Superior temporal gyrus (tissue), 1 donor: ENCODE results near the gene RSF1.

Experiments used
- DNase-seq: peaks from one replicate; pipeline ENCODE4 v3.0.0-alpha.2; 2016; ENCODE audit errors: extremely low spot score

Gene RSF1

GRCh38 chr11:77813256-77813655, 7.3 kb downstream of the RSF1 start:
- no peak for DNase-seq

DNA sequence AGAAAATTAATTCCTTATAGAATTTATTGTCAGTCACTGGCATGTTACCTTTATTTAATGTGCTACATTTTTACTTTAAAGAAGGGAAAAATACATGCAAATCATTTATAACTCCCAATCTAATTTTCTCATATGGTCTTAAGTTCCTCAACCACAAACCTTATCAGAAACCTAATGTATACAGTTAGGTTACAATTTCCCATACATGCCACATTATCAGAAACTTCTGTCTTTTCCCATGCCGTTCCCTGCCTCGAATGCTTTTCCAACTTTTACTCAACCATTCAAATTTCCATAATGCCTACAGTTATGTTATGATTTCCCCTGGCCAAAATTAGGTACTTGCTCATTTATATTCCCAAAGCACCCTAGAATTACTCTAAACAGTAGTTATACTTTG, 13.5 kb downstream of the RSF1 start:
- DNase-seq: no peak

GRCh38 chr11:77806415-77806814, 14.1 kb downstream of the RSF1 start:
- DNase-seq: no peak

DNA sequence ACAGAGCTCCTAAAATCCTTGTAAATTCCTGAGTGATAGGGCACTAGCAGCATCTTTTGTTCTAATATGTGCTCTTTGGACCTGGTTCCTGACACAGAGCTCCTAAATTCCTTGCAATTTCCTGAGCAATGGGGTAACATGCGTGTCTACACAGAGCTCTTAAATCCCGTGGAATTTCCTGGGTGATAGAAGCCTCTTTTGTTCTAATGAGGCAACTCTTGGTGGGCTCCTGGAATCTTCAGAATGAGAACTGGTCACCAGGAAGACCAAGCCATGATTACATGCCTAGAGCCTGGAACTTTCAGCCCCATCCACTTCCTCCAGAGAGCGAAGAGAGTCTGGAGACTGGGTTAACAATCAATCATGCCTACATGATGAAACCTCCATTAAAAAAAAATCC, 19.0 kb downstream of the RSF1 start:
- DNase-seq: no peak

DNA sequence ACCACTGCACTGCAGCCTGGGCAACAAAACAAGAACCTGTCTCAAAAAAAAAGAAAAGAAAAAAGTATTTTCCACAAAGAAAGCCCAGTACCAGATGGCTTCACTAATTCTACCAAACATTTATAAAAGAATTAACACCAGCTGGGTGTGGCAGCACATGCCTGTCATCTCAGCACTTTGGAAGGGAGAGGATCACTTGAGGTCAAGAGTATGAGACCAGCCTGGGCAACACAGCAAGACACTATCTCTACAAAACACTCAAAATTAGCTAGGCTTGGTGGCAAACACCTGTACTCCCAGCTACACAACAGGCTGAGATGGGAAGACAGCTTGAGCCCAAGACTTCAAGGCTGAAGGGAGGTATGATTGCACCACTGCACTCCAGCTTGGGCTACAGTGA, 20.1 kb downstream of the RSF1 start:
- no peak for DNase-seq

GRCh38 chr11:77799338-77799737, 21.2 kb downstream of the RSF1 start:
- DNase-seq: no peak

GRCh38 chr11:77793972-77794371, 26.6 kb downstream of the RSF1 start:
- no peak for DNase-seq

GRCh38 chr11:77791301-77791700, 29.2 kb downstream of the RSF1 start:
- no peak for DNase-seq

DNA sequence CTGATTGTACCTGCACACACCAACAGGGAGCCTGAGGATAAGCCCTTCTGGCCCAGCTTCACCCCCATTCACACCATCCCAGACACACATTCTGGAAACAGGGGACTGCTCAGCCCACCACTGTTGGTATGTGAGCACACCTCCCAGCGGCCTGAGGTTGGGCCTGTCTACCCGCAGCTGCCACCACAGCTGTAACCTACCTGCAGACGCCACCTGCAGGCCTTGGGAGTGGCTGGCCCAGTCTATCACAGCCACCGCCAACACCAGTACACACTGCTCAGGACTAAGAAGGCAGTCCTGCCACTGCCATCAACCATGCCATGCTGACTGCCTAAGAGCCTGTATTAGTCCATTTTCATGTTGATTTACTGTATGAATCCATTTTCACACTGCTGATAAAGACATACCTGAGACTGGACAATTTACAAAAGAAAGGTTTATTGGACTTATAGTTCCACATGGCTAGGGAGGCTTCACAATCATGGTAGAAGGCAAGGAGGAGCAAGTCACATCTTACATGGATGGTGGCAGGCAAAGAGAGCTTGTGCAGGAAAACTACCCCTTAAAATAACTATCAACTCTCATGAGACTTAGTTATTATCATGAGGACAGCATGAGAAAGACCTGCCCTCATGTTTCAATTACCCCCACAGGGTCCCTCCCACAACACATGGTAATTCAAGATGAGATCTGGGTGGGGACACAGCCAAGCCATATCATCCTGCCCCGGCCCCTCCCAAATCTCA, 30.6 kb downstream of the RSF1 start:
- no peak for DNase-seq

- DNase-seq: no peak
Measured at GRCh38 chr11:77789061-77789730, 31.3 kb downstream of the RSF1 start.

DNA sequence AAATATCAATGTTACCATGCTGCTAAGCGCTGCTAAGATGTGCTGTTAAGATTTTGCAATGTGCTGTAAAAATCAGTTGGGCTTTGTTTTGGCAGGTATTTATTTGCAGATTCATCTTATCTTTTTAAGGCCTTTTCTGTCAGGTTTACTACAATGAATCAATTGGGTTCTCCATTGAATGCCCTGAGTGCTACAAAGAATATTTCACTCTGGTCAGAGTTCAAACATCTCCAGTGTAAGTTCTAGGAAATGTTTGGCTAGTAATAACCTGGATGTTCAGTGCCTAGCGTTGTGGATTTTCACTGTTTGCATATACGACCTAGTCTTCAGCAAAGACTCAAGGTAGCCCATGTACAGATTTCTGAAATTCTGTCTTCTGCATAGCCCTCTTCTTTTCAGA, 36.0 kb downstream of the RSF1 start:
- no peak for DNase-seq

GRCh38 chr11:77783025-77783424, 37.5 kb downstream of the RSF1 start:
- no peak for DNase-seq

DNA sequence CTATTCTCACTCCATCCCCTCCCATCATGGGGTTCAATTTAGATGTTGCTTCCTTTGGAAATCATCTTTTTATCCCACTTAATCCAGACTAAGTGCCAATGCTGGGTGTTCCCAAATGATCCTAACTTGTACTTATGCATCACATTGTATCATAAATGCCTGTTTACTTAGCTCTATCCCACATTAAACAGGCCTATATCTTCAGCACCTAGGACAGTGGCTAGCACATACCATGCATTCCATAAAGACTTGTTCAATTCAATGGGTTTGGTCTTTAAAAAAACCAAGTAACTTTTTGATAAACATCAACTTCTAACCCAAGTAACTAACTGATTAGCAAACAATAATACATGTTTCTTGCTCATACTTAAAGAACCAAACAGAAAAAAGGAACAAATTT, 40.6 kb downstream of the RSF1 start:
- no peak for DNase-seq

DNA sequence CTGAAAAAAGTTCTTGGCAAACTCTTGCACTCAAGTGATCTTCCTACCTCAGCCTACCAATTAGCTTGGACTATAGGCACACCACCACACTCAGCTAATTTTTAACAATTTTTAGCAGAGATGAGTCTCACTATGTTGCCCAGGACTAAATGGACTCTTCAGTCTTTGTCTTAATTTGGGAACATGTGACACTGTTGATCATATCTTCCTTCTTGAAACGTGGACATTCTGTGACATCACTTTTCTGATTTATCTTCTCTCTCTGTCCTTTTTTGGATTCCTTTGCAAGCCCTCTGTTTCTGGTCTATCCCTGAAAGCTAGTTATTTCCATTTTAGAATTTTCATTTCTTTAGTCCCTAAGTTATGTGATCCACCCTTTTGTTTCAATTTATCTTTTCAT, 42.0 kb downstream of the RSF1 start:
- no peak for DNase-seq

GRCh38 chr11:77778118-77778517, 42.4 kb downstream of the RSF1 start:
- no peak for DNase-seq

DNA sequence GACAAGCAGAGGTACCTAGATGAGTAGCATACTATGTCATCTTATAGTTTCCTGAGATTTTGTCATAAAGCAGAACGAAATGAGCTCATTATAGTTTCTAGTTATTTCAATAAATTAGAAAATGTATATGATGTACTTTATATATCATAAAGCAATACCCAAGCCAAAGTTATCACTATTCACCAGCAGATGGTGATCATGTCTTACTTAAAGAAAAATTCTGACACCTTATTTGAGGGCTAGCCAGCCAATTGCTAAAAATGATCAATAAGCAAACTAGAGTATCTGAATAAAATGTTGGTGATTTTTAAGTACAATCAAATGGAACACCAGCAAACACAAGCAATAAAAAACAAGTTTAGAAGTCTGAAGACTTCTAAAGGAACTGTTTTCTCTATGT, 44.1 kb downstream of the RSF1 start:
- no peak for DNase-seq

DNA sequence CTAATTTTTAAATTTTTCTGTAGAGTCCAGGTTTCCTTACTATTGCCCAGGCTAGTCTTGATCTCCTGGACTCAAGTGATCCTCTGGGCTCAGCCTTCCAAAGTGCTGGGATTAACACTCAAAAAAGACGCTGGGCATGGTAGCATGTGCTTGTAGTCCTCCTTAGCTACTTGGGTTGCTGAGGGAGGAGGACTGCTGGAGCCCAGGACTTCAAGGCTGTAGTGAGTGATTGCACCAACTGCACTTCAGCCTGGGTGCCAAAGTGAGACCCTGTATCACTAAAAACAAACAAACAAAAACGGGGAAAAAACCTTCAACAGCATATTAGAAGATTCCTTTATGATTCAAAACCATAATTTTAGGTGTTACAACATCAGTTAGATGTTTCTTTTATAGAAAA, 44.6 kb downstream of the RSF1 start:
- DNase-seq: no peak

- DNase-seq: no peak
Measured at GRCh38 chr11:77771135-77771534, 49.4 kb downstream of the RSF1 start.

DNA sequence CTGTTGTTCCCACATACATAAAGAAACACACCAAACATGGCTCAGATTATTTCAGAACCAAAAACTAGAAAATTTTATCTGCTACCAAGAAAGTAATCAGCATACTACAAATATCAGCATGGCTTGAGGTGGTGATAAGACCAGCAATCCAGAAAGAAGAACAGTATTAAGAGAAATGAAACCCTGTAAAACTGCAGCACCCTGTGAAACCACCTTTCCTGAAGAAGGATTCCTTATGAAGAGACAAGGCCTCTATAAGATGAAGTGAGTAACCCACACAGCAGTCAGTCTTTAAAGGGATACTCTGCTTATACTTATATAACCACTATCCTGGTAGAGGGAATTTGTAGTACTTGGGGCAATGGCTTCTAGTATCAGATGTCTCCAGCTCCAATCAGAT, 49.9 kb downstream of the RSF1 start:
- DNase-seq: no peak

DNA sequence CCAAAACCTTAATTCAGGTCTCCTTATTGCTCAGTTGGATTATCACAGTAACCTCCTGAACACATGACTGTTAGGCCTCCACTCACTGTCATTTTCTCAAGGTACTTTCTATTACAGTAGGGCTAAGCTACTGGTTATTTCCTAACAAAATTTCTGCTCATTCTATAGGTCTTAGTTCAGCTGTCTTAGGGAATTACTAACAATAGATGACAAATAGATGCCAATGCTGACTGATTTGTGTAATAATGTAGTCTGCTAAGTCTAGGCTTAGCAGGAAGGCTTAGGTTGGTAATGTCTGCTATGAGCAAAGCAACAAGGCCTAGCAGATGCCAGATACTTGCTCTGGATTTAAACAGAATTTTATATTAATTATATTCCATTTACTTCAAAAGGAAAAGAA, 58.1 kb downstream of the RSF1 start:
- DNase-seq: no peak

DNA sequence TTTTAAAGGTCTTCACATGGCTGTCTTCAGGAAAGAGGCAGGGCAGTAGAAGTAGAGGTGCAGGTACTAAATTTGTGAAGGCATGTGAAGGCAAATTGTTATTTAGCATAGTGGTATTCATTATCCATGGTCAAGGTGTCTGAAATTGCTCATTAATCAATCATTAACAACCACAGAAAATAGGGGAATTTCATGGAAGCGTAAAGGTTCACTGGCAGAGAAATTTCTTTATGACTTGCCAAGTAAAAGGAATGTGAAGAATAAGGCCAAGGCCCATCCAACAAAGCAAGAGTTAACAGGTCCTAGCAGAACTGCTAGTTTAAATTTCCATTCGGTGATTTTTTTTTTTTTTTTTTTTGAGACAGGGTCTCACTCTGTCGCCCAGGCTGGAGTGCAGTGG, 59.0 kb downstream of the RSF1 start:
- no peak for DNase-seq

GRCh38 chr11:77758331-77758730, 62.2 kb downstream of the RSF1 start:
- no peak for DNase-seq

DNA sequence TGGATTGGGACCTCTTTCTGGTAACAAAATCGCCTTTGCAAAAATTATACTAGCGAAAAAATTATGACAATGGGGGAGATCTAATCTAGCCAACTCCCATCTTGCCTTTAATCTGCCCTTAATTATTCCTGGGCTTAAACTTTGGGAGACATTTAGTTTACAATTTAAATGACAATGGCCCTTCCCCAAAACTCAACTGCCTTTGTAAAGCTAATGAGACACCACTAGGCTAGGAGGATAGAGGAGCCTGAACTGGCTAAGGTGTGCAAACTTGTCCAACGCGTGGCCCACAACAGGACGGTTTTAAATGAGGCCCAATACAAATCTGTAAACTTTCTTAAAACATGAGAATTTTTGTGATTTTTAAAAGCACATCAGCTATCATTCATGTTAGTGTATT, 67.3 kb downstream of the RSF1 start:
- no peak for DNase-seq

- DNase-seq: no peak
Measured at GRCh38 chr11:77752516-77752915, 68.0 kb downstream of the RSF1 start.
